ENCODE measurements around the gene NPHP4.
"Not testable (repeated sequence)": the region's sequence is repeated elsewhere in the genome, so short reads cannot be mapped to it uniquely, and the experiment has no call there.

Gene NPHP4

DNA sequence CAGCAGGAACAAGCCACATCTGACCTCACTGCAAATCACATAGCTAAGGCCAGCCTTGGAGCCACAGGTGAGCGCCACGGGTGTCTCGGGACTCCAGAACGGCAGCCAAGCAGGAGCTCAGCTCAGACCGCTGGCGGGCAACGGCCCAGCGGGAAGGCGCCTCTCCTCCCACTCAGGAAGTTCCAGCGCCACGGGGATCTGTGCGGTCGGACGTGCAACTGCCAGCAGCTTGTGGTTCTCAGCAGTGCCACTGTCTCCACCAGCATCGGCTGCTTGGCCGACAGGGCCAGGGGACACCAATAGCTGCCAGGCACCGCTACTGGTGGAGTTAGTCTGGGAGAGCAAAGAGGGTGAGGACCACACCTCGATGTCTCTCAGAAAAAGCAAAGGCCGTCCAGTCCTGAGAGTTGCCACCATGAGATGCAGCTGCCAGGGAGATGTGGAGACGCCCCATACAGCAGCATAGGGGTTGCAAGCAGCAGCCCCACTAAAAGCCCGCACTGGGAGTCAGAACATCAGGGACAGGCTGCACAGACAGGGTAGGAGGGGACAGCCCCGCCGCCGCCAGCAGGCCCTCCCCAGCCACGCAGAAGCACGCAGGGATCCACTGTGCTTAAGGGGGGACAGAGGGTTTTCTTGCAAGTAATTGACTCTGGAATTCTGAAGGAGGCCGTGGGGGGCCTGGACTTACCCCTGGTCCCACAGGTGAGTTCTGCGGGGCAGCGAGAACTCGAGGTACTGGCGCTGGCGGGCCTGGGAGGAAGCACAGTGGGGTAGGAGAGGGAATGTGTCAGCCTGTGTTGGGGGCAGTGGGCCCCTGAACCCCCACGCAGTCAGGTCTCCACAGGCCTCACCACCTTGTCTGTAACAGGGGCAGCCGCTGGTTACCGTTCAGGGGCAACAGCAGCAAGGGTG lies 83.5 kb downstream of the NPHP4 start:
- DNase-seq, result no peak

GRCh38 chr1:5907966-5908365 lies 84.3 kb downstream of the NPHP4 start:
- DNase-seq, result no peak

GRCh38 chr1:5907386-5907785 lies 84.8 kb downstream of the NPHP4 start:
- DNase-seq, result no peak

GRCh38 chr1:5906966-5907365 lies 85.3 kb downstream of the NPHP4 start:
- DNase-seq, result no peak

GRCh38 chr1:5906116-5906515 lies 86.1 kb downstream of the NPHP4 start:
- no peak for DNase-seq

- DNase-seq, result no peak
Observed at GRCh38 chr1:5905436-5905835, 86.8 kb downstream of the NPHP4 start.

DNA sequence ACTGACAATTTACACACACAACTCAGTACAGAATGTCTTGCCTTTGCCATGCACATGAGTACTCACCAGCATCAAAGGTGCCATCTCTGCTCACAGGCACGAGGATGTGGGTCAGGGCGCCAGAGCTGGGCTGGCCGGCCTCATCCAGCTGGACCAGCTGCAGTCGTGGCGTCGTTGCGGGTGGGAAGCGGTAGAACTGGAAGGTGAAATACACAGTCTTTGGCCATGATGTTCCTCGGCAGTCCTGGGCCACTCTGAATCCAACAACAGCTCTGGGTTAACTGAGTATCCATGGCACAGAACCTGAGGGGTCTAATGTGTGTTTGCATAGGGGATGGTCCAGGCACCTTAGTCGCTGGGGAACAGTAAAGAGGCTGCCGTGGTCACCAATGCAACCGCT lies 87.7 kb downstream of the NPHP4 start:
- no peak for DNase-seq

- DNase-seq, result no peak
Observed at GRCh38 chr1:5903680-5904079, 88.5 kb downstream of the NPHP4 start.

GRCh38 chr1:5903031-5903430 lies 89.2 kb downstream of the NPHP4 start:
- DNase-seq, result no peak

GRCh38 chr1:5901841-5902240 lies 90.4 kb downstream of the NPHP4 start:
- no peak for DNase-seq

DNA sequence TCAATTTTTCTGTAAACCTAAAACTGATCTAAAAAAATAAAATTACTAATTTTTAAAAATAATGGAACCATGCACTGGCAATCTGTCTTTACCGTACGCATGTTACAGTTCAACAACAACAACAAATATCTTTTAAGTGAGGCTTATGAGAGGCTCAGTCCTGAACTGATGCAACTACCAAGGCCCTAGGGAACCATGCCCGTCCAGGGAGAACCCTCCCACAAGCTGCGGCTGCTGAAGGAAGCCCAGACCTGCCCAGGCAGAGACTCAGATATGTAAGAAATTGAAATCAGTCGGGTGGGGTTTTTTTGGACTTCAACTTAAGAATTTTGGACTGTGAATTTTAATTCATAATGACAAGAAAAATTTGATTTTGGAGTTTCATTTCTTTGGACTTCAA lies 91.1 kb downstream of the NPHP4 start:
- no peak for DNase-seq

DNA sequence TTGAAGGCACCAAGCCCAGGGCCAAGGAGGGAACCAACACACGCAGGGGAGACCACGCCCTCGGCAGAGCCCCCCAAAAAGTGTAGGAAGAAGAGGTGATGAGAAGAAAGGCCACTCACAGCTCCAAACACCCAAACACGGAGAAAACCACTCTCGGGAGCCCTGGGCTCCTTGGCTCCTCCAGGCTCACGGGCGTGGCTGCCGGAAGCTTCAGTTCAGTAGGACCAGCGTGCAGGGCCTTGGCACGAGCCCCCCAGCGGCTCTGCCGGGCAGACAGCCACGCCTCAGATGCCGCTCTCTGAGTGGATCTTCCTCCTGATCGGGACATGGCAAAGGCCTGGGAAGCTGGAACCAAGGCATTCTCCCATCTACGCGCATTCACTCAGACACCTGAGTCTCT lies 94.0 kb downstream of the NPHP4 start:
- DNase-seq, result no peak

GRCh38 chr1:5896706-5897660 lies 95.2 kb downstream of the NPHP4 start:
- no peak for DNase-seq

- DNase-seq, result no peak
Observed at GRCh38 chr1:5895446-5896406, 96.5 kb downstream of the NPHP4 start.

GRCh38 chr1:5893699-5894278 lies 98.4 kb downstream of the NPHP4 start:
- DNase-seq, result not testable (repeated sequence)

DNA sequence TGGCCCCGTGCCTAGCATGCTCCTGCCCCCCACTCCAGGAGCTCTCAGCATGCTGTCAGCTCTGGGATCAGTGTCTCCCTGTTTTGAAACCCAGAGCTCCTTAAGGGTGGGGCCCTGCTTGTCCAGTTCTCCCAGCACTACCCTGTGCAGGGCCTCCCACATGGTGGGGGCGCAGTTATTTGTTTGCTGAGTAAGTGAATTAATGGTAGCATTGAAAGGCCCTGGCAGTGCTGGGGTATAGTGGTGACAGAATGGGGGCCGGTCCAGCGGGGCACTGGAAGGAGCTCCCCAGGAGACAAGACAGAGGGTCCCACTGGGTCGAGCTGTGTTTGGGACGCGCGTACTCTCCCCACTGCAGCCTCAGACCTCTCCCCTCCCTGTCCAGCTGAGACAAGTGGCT lies 99.9 kb downstream of the NPHP4 start:
- DNase-seq, result no peak

DNA sequence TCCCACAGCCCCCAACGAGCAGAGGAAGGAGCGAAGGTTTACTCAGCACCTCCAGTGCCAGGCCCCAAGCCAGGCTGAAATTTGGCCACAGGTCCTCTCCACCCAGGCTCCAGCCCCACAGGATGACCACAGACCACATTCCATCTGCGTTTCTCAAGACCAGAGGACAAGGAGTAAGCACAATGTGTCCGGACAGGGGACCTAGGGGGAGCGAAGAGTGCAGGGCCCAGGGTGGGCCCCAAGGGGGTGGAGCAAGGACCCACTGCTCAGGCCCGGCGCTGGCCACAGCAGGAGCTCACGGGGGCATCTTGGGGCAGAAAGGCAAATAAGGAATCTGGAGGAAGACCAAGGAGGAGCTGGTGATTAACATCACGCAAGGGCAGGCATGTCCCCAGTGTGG lies 100.5 kb downstream of the NPHP4 start:
- no peak for DNase-seq

- no peak for DNase-seq
Observed at GRCh38 chr1:5891137-5891536, 101.1 kb downstream of the NPHP4 start.

- DNase-seq, result no peak
Observed at GRCh38 chr1:5890346-5891106, 101.7 kb downstream of the NPHP4 start.

DNA sequence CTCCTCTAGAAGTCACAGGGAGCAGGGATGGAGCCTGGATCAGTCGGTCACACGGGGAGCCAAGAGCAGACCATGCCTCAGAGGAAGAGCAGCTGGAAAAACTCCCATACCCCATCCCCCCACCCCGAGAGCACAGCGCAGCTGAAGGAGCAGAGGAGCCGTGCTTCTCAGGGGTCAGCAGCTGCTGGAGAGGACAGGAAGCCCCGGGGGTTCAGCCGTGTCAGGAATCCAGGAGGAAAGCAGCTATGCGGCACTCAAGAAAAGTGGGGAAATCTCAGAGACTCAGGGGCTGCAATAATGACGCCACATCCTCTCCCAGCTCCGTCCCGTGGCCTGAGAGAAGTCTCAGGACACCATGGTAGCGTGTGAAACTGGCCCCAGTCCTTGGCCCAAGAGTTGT lies 102.3 kb downstream of the NPHP4 start:
- no peak for DNase-seq

GRCh38 chr1:5889462-5889861 lies 102.8 kb downstream of the NPHP4 start:
- no peak for DNase-seq

Data from amniotic stem cell (primary cell).